Neural progenitor cell (in vitro differentiated cells): Measurements from ENCODE around the gene PNPT1. TPM values are rescaled to one million over a fixed set of nuclear protein-coding genes. Genes with fewer than 3 reads are reported as not detected.
"Not testable (repeated sequence)": the region's sequence is repeated elsewhere in the genome, so short reads cannot be mapped to it uniquely, and the experiment has no call there.

ENCODE experiments used
- DNase-seq: peaks from one replicate; pipeline ENCODE4 v3.0.0-alpha.2; 2016; ENCODE audit warnings: low spot score
- H2AFZ ChIP-seq: fragments of 200-600 bp; sonication (generic); replicated peaks from 2 replicates; pipeline ENCODE4 v1.6.1; 2016; ENCODE audit warnings: antibody characterized with exemption
- H3F3A ChIP-seq: fragments of 200-600 bp; sonication (generic); 2 replicates; pipeline ENCODE4 v1.6.1; 2016; ENCODE audit warnings: antibody characterized with exemption, low read depth
- H3K27ac ChIP-seq: fragments of 200-600 bp; sonication (generic); 2 replicates; pipeline ENCODE4 v1.5.1; 2016; ENCODE audit warnings: mild to moderate bottlenecking
- H3K27me3 ChIP-seq: fragments of 200-600 bp; sonication (generic); 2 replicates; pipeline ENCODE4 v1.6.1; 2016; ENCODE audit warnings: mild to moderate bottlenecking, moderate library complexity
- H3K36me3 ChIP-seq: fragments of 200-600 bp; sonication (generic); 2 replicates; pipeline ENCODE4 v1.5.1; 2016
- H3K4me1 ChIP-seq: fragments of 200-600 bp; sonication (generic); 2 replicates; pipeline ENCODE4 v1.6.1; 2016; ENCODE audit warnings: mixed run types
- H3K4me2 ChIP-seq: fragments of 200-600 bp; sonication (generic); 2 replicates; pipeline ENCODE4 v1.6.1; 2016
- H3K4me3 ChIP-seq: fragments of 200-600 bp; sonication (generic); 2 replicates; pipeline ENCODE4 v1.5.1; 2016
- H3K79me2 ChIP-seq: fragments of 200-600 bp; sonication (generic); 2 replicates; pipeline ENCODE4 v1.6.1; 2016; ENCODE audit warnings: low read depth
- H3K9ac ChIP-seq: fragments of 200-600 bp; sonication (generic); 2 replicates; pipeline ENCODE4 v1.6.1; 2016
- H3K9me3 ChIP-seq: fragments of 200-600 bp; sonication (generic); 2 replicates; pipeline ENCODE4 v1.5.1; 2016; ENCODE audit warnings: low read depth
- H4K20me1 ChIP-seq: fragments of 200-600 bp; sonication (generic); 2 replicates; pipeline ENCODE4 v1.6.1; 2016; ENCODE audit warnings: low read depth
- H3K27ac Mint-ChIP-seq: 3 replicates; pipeline ENCODE4 v1.8.0; 2021; ENCODE audit warnings: mixed read lengths
- H3K27me3 Mint-ChIP-seq: 2 replicates; pipeline ENCODE4 v1.8.0; 2022; ENCODE audit warnings: low read depth, mild to moderate bottlenecking, inconsistent platforms, moderate library complexity, mixed read lengths; ENCODE audit not compliant: insufficient read depth
- H3K36me3 Mint-ChIP-seq: 3 replicates; pipeline ENCODE4 v1.8.0; 2021; ENCODE audit warnings: mixed read lengths
- H3K4me1 Mint-ChIP-seq: 3 replicates; pipeline ENCODE4 v1.8.0; 2021; ENCODE audit warnings: mixed read lengths
- H3K4me3 Mint-ChIP-seq: 3 replicates; pipeline ENCODE4 v1.8.0; 2021; ENCODE audit warnings: mild to moderate bottlenecking, moderate library complexity, mixed read lengths
- H3K9me3 Mint-ChIP-seq: 3 replicates; pipeline ENCODE4 v1.8.0; 2020; ENCODE audit warnings: mixed read lengths
- EZH2 ChIP-seq: fragments of 200-600 bp; sonication (generic); IDR thresholded peaks from 2 replicates; pipeline ENCODE4 v1.6.1; 2017; ENCODE audit warnings: antibody characterized with exemption, mild to moderate bottlenecking, moderate library complexity
- EZH2phosphoT487 ChIP-seq: fragments of 200-600 bp; sonication (generic); IDR thresholded peaks from 2 replicates; pipeline ENCODE4 v1.6.1; 2017; ENCODE audit warnings: antibody characterized with exemption
- total RNA-seq: library from RNA; depleted of rRNA; stranded (reverse); fragments of >200 nt; gene quantifications from 2 replicates; pipeline ENCODE4 v1.2.3, GENCODE V29; 2015; ENCODE audit warnings: low replicate concordance
- TF ChIP-seq, protein P1 (sequence below): fragments of 200-600 bp; sonication (generic); IDR thresholded peaks from 2 replicates; pipeline ENCODE4 v1.5.1; 2017; ENCODE audit warnings: antibody characterized with exemption, mild to moderate bottlenecking

Gene PNPT1
- total RNA-seq, 1 donor from 2014 or later, result 33.5 TPM

DNA sequence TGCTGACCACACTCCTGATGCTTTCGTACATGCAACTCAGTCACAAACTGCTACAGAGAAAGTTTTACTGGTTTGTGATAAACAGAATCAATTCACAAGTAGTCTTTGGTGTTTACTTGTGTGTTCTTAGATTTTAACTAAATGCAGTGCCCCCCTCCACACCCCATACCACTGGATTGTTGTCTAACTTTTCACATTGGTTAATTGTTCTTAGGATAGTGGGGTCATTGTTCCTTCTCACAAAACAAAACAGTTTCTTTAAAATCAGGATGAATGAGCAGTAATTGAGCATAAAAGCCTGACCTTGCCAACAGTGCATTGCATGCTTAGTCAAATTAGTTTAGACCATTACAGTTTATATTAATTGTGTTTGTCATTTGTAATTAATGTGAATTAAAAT lies 14.1 kb upstream of the PNPT1 start:
- Mint-ChIP-seq H3K4me1 (peaks cover 3% of the 10 kb centered on the region), H3K27ac (no peak overlapping the region), H3K4me3 (no peak overlapping the region), H3K27me3 (peaks cover 12% of the 10 kb centered on the region), H3K9me3 (no peaks in the 10 kb centered on the region), H3K36me3 (no peaks in the 10 kb centered on the region)
- TF ChIP-seq, protein P1, sequence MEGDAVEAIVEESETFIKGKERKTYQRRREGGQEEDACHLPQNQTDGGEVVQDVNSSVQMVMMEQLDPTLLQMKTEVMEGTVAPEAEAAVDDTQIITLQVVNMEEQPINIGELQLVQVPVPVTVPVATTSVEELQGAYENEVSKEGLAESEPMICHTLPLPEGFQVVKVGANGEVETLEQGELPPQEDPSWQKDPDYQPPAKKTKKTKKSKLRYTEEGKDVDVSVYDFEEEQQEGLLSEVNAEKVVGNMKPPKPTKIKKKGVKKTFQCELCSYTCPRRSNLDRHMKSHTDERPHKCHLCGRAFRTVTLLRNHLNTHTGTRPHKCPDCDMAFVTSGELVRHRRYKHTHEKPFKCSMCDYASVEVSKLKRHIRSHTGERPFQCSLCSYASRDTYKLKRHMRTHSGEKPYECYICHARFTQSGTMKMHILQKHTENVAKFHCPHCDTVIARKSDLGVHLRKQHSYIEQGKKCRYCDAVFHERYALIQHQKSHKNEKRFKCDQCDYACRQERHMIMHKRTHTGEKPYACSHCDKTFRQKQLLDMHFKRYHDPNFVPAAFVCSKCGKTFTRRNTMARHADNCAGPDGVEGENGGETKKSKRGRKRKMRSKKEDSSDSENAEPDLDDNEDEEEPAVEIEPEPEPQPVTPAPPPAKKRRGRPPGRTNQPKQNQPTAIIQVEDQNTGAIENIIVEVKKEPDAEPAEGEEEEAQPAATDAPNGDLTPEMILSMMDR, result no peak
- TF ChIP-seq EZH2phosphoT487 (no peak), EZH2 (no peak)
- Histone ChIP-seq H2AFZ (no peak overlapping the region), H3K9ac (no peak overlapping the region), H3K4me3 (no peak overlapping the region), H3K27me3 (no peaks in the 10 kb centered on the region), H3K4me2 (peak overlapping the region; percentile 23), H3K9me3 (no peaks in the 10 kb centered on the region), H4K20me1 (no peaks in the 10 kb centered on the region), H3K36me3 (no peaks in the 10 kb centered on the region), H3K79me2 (no peaks in the 10 kb centered on the region), H3K27ac (no peak overlapping the region), H3F3A (no peaks in the 10 kb centered on the region), H3K4me1 (peaks cover 10% of the 10 kb centered on the region)
- peak; percentile 27 for DNase-seq

DNA sequence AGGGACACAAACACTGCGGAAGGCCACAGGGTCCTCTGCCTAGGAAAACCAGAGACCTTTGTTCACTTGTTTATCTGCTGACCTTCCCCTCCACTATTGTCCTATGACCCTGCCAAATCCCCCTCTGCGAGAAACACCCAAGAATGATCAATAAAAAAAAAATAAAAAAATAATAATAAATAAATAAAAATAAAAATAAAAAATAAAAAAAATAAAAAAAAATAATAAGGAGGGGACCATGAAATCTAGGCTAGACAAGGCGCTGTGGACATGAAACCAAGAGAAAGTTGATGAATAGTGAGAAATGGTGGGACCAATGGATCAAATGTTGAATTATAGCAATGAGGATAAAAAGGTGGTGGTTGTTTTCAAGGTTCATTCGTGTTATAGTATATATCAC lies 12.6 kb upstream of the PNPT1 start:
- not testable (repeated sequence) for H2AFZ ChIP-seq, H3K36me3 Mint-ChIP-seq, H4K20me1 ChIP-seq, H3K4me1 Mint-ChIP-seq, H3K79me2 ChIP-seq, H3K9me3 Mint-ChIP-seq, H3K4me2 ChIP-seq, H3K27ac Mint-ChIP-seq, H3K9me3 ChIP-seq, H3K27me3 ChIP-seq, H3K4me3 ChIP-seq, H3K4me1 ChIP-seq, H3K36me3 ChIP-seq, DNase-seq, H3K9ac ChIP-seq, H3F3A ChIP-seq, H3K4me3 Mint-ChIP-seq, H3K27ac ChIP-seq
- H3K27me3 Mint-ChIP-seq, result peaks cover 14% of the 10 kb centered on the region

DNA sequence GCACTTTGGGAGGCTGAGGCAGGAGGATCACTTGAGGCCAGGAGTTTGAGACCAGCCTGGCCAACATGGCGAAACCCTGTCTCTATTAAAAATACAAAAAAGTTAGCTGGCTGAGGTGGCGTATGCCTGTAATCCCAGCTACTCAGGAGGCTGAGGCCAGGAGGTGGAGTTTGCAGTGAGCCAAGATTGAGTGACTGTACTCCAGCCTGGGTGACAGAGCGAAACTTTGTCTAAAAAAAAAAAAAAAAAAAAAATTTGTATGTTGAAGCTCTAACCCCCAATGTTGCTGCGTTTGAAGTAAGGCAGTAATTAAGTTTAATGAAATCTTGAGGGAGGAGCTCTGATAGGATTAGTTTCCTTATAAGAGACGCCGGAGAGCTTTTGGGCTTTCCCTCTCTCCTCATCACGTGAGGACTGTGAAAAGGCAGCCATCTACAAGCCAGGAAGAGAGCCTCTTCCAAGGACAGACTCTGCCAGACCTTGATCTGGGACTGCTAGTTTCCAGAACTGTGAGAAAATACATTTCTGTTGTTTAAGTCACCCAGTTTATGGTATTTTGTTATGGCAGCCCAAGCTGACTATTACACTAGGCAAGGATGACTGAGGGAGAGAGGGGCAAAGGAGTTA lies 11.5 kb upstream of the PNPT1 start:
- no peak for TF ChIP-seq EZH2
- no peak for TF ChIP-seq EZH2phosphoT487
- TF ChIP-seq, protein P1, result no peak
- peaks cover 14% of the 10 kb centered on the region for H3K27me3 Mint-ChIP-seq
- H3K4me1 Mint-ChIP-seq, result peaks cover 3% of the 10 kb centered on the region

DNA sequence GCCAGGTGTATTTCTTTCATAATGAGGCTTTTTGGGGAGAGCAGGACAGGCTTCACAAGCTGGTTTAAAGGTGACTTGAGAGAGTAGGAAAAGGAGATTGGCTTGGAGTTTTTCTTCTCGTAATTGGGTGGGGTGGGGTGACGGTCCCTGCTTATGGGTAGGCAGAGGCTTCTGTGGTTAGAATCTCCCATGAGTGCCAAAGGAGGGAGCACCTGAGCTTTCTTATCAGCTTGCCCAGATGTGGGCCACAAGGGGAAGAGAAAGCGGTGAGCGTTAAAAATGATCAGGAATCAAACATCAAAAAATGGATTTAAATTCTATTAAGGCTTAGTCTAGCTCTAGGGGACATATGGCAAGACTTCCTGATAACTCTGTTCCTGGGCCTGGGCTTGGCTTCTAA lies 9.7 kb upstream of the PNPT1 start:
- Mint-ChIP-seq H3K4me1 (peaks cover 3% of the 10 kb centered on the region), H3K27ac (no peak overlapping the region), H3K27me3 (peaks cover 18% of the 10 kb centered on the region), H3K4me3 (no peak overlapping the region), H3K36me3 (no peaks in the 10 kb centered on the region), H3K9me3 (no peaks in the 10 kb centered on the region)
- no peak for TF ChIP-seq EZH2
- TF ChIP-seq, protein P1, result no peak
- no peak for TF ChIP-seq EZH2phosphoT487
- Histone ChIP-seq H3F3A (no peaks in the 10 kb centered on the region), H3K4me1 (peaks cover 14% of the 10 kb centered on the region), H3K9ac (no peak overlapping the region), H3K27ac (no peak overlapping the region), H3K36me3 (no peaks in the 10 kb centered on the region), H3K9me3 (no peaks in the 10 kb centered on the region), H4K20me1 (no peaks in the 10 kb centered on the region), H3K27me3 (no peaks in the 10 kb centered on the region), H3K4me2 (no peak overlapping the region), H3K4me3 (no peak overlapping the region), H2AFZ (no peak overlapping the region), H3K79me2 (no peaks in the 10 kb centered on the region)
- no peak for DNase-seq

More for the DNA sequence above, 11.5 kb upstream of the PNPT1 start:
- no peak overlapping the region for H3K4me3 ChIP-seq
- H3K4me1 ChIP-seq, result peaks cover 10% of the 10 kb centered on the region
- no peaks in the 10 kb centered on the region for H3K27me3 ChIP-seq
- Mint-ChIP-seq H3K4me3 (peak overlapping the region; percentile 23), H3K9me3 (no peaks in the 10 kb centered on the region), H3K36me3 (no peaks in the 10 kb centered on the region), H3K27ac (no peak overlapping the region)
- no peak for DNase-seq
- no peaks in the 10 kb centered on the region for H3K9me3 ChIP-seq
- no peak overlapping the region for H3K27ac ChIP-seq
- no peaks in the 10 kb centered on the region for H4K20me1 ChIP-seq
- H3K4me2 ChIP-seq, result no peak overlapping the region
- H3K36me3 ChIP-seq, result no peaks in the 10 kb centered on the region
- no peaks in the 10 kb centered on the region for H3K79me2 ChIP-seq
- H3F3A ChIP-seq, result no peaks in the 10 kb centered on the region
- H3K9ac ChIP-seq, result no peak overlapping the region
- H2AFZ ChIP-seq, result no peak overlapping the region

DNA sequence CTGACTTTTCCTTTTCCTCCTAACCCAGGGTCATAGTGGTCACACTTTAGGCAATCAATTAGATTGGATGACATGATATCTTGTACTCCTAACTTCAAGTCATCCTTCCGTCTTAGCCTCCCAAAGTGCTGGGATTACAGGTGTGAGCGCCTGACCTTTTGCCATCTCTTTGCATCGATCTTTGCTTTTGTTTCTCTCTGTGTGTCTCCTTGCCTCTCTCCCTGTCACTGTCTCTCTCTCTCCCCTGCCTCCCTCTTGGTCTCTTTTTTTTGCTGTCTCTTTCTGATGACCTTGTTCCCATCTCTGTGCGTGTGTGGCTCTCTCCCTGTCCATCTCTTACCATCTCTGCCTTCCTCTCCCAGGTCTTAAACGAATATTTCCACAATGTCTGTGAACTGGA lies 904 bp downstream of the PNPT1 start:
- peak overlapping the region; percentile 95 for H3K4me3 Mint-ChIP-seq
- not testable (repeated sequence) for H3K27ac ChIP-seq, H2AFZ ChIP-seq, H3F3A ChIP-seq, H3K36me3 ChIP-seq, H3K4me1 Mint-ChIP-seq, H3K9me3 Mint-ChIP-seq, H3K27me3 ChIP-seq, H4K20me1 ChIP-seq, H3K9me3 ChIP-seq, H3K36me3 Mint-ChIP-seq, H3K27me3 Mint-ChIP-seq, H3K27ac Mint-ChIP-seq, H3K4me1 ChIP-seq, DNase-seq
- Histone ChIP-seq H3K4me2 (peak overlapping the region; percentile 98), H3K9ac (peak overlapping the region; percentile 60), H3K4me3 (peak overlapping the region; percentile 65), H3K79me2 (peaks cover 57% of the 10 kb centered on the region)
